Thoracic aorta (tissue), 2 donors: ENCODE results near the gene MORC3. TPM values are rescaled to one million over a fixed set of nuclear protein-coding genes. Genes with fewer than 3 reads are reported as not detected.
"Not testable (repeated sequence)": the region's sequence is repeated elsewhere in the genome, so short reads cannot be mapped to it uniquely, and the experiment has no call there.

Experiments
- ATAC-seq: fragments of 150-250 bp; one replicate; pipeline ENCODE4 v1.8.0; 2017; ENCODE audit warnings: low read depth; ENCODE audit not compliant: insufficient number of reproducible peaks, low FRiP score
- DNase-seq: peaks from one replicate; pipeline ENCODE4 v3.0.0-alpha.2; 2020; ENCODE audit warnings: low spot score
- H3K27ac ChIP-seq, 2 donors: fragments of 200-600 bp; sonication (generic); 1 replicate in 1 of 2; 2 replicates in 1 of 2; pipeline ENCODE4 v1.5.1; 2016; ENCODE audit warnings: mild to moderate bottlenecking in 2 of 2, moderate library complexity in 2 of 2
- H3K27me3 ChIP-seq: fragments of 200-600 bp; sonication (generic); replicated peaks from 2 replicates; pipeline ENCODE4 v1.6.0; 2016; ENCODE audit warnings: mild to moderate bottlenecking; ENCODE audit not compliant: insufficient read depth
- H3K36me3 ChIP-seq: fragments of 200-600 bp; sonication (generic); one replicate; pipeline ENCODE4 v1.5.1; 2016
- H3K4me1 ChIP-seq, 2 donors: fragments of 200-600 bp; sonication (generic); 1 replicate in 1 of 2; 2 replicates in 1 of 2; pipeline versions ENCODE4 v1.5.1 to v1.6.0; 2016; ENCODE audit warnings: low read depth in 2 of 2, mild to moderate bottlenecking in 1 of 2; ENCODE audit not compliant: control insufficient read depth in 1 of 2
- H3K4me3 ChIP-seq: fragments of 200-600 bp; sonication (generic); 2 replicates; pipeline ENCODE4 v1.5.1; 2016; ENCODE audit warnings: mild to moderate bottlenecking
- H3K9me3 ChIP-seq: fragments of 200-600 bp; sonication (generic); 2 replicates; pipeline ENCODE4 v1.5.1; 2016
- total RNA-seq, 2 donors: library from RNA; depleted of rRNA; stranded (reverse); fragments of >200 nt; gene quantifications; one replicate each; pipeline versions ENCODE4 v1.1.0 to v1.2.3, GENCODE V29; 2016
- TF ChIP-seq, protein P1 (sequence below): fragments of 200-600 bp; sonication (generic); IDR thresholded peaks from one replicate; pipeline ENCODE4 v1.5.1; 2019; ENCODE audit warnings: antibody characterized with exemption

MORC3 gene
- total RNA-seq, 2 donors from 2014 or later: 23.3 to 58.8 TPM

DNA sequence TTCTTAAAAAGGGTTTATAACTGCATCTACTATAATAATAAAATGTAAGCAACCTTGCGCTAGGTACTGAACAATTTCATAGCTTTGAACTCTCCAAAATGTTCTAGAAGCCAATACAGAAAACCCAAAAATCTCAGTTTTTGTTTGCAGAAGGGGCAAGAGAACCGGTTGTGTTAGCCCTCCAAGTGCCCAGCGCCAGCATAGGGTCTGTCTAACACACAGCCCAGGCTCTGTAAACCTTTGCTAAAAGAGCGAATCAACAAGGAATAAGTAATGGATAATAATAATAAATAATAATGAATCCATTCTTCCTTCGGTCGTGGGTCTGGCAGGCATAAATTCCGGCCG lies 64.9 kb downstream of the MORC3 start:
- H3K27me3 ChIP-seq: no peaks in the 10 kb centered on the region
- H3K4me3 ChIP-seq: peak overlapping the region; percentile 92
- ATAC-seq (no peak), DNase-seq (no peak)
- no peaks in the 10 kb centered on the region for H3K36me3 ChIP-seq
- TF ChIP-seq, protein P1, sequence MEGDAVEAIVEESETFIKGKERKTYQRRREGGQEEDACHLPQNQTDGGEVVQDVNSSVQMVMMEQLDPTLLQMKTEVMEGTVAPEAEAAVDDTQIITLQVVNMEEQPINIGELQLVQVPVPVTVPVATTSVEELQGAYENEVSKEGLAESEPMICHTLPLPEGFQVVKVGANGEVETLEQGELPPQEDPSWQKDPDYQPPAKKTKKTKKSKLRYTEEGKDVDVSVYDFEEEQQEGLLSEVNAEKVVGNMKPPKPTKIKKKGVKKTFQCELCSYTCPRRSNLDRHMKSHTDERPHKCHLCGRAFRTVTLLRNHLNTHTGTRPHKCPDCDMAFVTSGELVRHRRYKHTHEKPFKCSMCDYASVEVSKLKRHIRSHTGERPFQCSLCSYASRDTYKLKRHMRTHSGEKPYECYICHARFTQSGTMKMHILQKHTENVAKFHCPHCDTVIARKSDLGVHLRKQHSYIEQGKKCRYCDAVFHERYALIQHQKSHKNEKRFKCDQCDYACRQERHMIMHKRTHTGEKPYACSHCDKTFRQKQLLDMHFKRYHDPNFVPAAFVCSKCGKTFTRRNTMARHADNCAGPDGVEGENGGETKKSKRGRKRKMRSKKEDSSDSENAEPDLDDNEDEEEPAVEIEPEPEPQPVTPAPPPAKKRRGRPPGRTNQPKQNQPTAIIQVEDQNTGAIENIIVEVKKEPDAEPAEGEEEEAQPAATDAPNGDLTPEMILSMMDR: no peak
- no peak overlapping the region for H3K27ac ChIP-seq
- H3K4me1 ChIP-seq: peaks cover 0 to 8% of the 10 kb centered on the region in 2 donors
- H3K9me3 ChIP-seq: no peaks in the 10 kb centered on the region

DNA sequence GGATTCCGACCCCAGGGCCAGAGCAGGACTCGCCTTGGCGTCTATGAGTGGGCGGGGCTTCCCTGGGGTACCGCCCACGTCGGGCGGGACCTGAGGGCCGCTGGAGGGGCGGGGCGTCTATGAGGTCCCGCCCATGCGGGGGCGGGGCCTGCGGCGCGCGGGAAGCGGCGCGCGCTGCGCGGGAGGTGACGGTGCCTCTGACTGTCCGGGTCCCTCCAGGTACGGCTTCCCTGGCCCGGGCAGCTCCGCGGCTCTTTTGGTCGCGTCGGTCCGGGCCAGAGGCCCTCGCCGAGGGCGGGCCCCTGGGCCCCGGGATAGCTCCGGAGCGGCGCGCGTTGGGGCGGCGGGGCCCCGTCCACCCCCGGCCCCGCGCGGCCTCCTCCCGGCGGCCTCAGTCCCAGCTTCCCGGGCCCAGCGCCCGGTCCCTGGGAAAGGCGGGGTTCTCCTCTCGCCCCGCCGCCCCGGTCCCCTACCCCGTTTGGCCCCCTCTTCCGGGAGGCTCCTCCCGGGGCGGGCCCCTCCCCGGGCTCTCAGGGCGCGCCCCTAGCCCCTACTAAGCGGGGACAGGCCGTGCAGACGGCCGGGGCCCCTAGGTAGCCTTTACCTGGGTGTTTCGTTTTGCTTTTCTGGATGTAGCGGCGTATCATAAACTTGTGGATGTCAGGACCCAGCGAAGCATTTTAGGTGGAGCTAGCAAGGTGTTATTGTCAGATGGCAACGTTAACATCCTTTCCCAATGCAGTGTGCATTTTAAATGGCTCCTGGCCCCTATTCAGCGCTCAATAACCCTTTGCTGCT lies 65.4 kb downstream of the MORC3 start, which contains the start of gene CHAF1B:
Gene CHAF1B, plus strand, starts transcription at position 160 of the 798 bp plus-strand sequence. CDS start 745 bp downstream, outside the sequence.
- Histone ChIP-seq H3K9me3 (no peaks in the 10 kb centered on the region), H3K27me3 (no peaks in the 10 kb centered on the region), H3K4me1 (peaks cover 0 to 8% of the 10 kb centered on the region in 2 donors), H3K27ac (peak within 1 kb of the TSS; percentile 47 to 55), H3K4me3 (peak within 1 kb of the TSS; percentile 92), H3K36me3 (no peaks in the 10 kb centered on the region)
- ATAC-seq: peak; percentile 74
- DNase-seq: no peak
- TF ChIP-seq, protein P1: no peak

DNA sequence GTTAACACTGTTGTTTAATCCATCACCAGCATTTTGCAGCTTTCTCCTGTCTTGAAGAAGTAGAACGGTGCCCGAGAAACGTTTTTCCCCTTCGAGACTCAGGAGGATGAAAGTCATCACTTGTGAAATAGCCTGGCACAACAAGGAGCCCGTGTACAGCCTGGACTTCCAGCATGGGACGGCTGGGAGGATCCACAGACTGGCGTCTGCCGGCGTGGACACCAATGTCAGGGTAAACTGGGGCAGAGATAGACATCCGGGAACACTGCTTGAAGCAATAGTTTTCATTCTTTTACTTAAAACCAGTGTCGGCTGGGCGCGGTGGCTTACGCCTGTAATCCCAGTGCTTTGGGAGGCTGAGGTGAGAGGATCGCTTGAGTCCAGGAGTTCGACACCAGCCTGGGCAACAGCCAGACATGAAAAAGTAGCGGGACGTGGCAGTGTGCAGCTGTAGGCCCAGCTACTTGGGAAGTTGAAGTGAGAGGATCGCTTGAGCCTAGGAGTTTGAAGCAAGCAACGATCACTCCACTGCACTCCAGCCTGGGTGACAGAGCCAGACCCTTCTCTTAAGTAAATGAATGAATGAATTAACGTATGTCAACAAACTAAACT lies 66.1 kb downstream of the MORC3 start:
- Histone ChIP-seq H3K27ac (peak overlapping the region in 1 of 2 donors; percentile 47), H3K4me3 (peak overlapping the region; percentile 92), H3K36me3 (no peaks in the 10 kb centered on the region), H3K9me3 (no peaks in the 10 kb centered on the region), H3K27me3 (no peaks in the 10 kb centered on the region), H3K4me1 (peaks cover 0 to 8% of the 10 kb centered on the region in 2 donors)
- DNase-seq (no peak), ATAC-seq (no peak)
- TF ChIP-seq, protein P1: no peak

DNA sequence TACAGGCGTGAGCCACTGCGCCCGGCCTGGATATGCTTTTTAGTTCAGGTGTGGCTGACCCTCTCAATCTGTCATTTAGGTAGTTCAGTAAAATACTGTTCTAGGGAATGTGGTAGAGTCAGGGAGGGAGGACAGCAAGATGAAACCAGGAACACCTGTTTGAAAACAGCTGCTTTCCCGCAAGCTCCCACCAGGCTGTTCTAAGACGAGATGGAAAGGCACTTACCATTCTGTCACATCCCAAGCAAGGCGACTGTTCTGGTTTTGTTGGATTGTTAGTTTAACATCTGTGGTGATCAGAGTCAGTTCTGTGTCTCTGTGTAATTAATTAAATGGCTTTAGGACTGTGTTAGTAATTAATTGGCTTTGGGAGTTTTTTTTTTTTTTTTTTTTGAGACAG lies 68.1 kb downstream of the MORC3 start:
- Histone ChIP-seq H3K9me3 (no peaks in the 10 kb centered on the region), H3K4me3 (no peak overlapping the region), H3K4me1 (peaks cover 0 to 8% of the 10 kb centered on the region in 2 donors), H3K27ac (no peak overlapping the region), H3K27me3 (no peaks in the 10 kb centered on the region), H3K36me3 (no peaks in the 10 kb centered on the region)
- no peak for ATAC-seq
- TF ChIP-seq, protein P1: no peak
- DNase-seq: no peak

DNA sequence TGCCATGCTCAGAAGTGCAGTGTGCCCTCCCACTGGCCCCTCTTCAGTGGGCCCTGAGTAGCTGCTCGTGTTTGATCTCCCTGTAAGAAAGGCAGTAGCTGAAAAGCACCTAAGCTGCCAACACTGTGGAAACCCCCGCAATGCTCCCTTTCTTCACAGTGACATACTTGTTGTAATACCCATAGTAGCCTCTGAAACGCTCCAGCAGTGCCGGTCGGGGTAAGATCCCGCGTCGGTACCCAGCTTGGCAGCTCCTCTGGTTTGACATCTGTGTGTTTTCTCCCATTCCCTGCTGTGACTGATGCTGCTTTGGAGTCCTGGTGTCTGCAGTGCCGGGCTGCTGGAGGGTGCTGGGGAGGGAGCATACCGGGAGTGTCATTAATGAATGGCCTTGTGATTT lies 68.8 kb downstream of the MORC3 start:
- TF ChIP-seq, protein P1: peak; percentile 31
- Histone ChIP-seq H3K36me3 (no peaks in the 10 kb centered on the region), H3K27me3 (no peaks in the 10 kb centered on the region), H3K27ac (no peak overlapping the region), H3K4me1 (peaks cover 0 to 8% of the 10 kb centered on the region in 2 donors), H3K4me3 (no peak overlapping the region), H3K9me3 (no peaks in the 10 kb centered on the region)
- ATAC-seq: no peak
- no peak for DNase-seq

DNA sequence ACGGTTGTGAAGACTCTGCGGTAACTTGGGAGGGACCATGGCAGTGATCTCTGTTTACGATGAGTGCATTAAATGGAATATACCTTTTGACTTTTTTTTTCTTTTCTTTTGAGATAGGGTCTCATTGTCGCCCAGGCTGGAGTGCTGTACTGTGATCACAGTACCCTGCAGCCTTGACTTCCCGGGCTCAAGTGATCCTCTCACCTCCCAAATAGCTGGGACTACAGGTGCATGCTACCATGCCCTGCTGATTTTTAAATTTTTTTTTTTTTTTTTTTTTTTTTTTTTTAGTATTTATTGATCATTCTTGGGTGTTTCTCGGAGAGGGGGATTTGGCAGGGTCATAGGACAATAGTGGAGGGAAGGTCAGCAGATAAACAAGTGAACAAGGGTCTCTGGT lies 71.7 kb downstream of the MORC3 start:
- H3K4me3 ChIP-seq, H3K27ac ChIP-seq, H3K27me3 ChIP-seq, DNase-seq, H3K36me3 ChIP-seq, H3K9me3 ChIP-seq, H3K4me1 ChIP-seq, ATAC-seq: not testable (repeated sequence)
